Measurements from ENCODE around the gene MEG3. TPM values are rescaled to one million over a fixed set of nuclear protein-coding genes. Genes with fewer than 3 reads are reported as not detected.

Gene MEG3
- total and polyA plus RNA-seq, 2 of the 8 experiments (the other 6 are each of a cell fraction or from before 2014, with no cell fraction given) = 0.17 to 1.1 TPM

DNA sequence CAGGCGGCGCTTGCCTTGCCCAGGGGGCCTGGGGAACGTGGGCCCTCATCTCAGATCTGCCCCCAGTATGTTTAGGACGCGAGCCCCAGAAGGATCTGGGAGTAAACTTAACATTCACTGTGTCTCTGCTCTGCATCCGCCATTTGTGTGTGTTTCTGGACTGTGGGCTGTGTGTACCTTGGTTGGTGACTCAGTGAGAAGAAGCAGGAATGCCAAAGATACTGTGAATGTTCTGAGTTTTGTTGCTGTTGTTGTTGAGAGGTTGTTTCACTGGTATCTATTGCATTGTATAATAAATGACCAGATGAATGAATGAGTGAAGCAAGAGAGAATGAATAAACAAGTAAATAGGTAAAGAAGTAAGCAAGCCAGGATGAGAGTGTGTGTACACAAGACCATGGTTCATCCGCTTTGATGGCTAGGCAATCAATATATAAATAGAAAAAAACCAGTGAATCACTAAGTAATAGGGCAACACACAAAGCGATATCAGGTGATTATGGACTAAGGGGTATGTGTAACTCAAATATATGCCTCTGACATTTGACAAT, 20.5 kb downstream of the MEG3 start:
- POLR2A ChIA-PET (ENCODE audit: partially characterized antibody) = no interaction called here
- WGBS, 2 experiments (ENCODE audit: extremely low coverage in 1 of 2, insufficient coverage in 1 of 2, insufficient read length in 1 of 2, insufficient replicate concordance in 2 of 2, low coverage in 1 of 2, low lambda C conversion rate in 2 of 2, missing lambda C conversion rate in 1 of 2) = 91% methylated on average over 8 of the region's 8 CpGs; no CpG with 5 or more reads in 1 of the 2 experiments
- DNase-seq (ENCODE audit: low read depth in 1 of 2, low spot score in 2 of 2) = no peak
- no peak for TF ChIP-seq CHD1 (IDR thresholded peaks at IDR 0.05; ENCODE audit: low read depth, low read length)
- TF ChIP-seq, protein P1, sequence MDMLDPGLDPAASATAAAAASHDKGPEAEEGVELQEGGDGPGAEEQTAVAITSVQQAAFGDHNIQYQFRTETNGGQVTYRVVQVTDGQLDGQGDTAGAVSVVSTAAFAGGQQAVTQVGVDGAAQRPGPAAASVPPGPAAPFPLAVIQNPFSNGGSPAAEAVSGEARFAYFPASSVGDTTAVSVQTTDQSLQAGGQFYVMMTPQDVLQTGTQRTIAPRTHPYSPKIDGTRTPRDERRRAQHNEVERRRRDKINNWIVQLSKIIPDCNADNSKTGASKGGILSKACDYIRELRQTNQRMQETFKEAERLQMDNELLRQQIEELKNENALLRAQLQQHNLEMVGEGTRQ (IDR thresholded peaks at IDR 0.05; ENCODE audit: low read length) = no peak
- no peak for TF ChIP-seq SUZ12 (IDR thresholded peaks at IDR 0.05; ENCODE audit: low read length)
- no peak for TF ChIP-seq SP1 (IDR thresholded peaks at IDR 0.05; ENCODE audit: low read depth, low read length)
- TF ChIP-seq TEAD4 (IDR thresholded peaks at IDR 0.05; ENCODE audit: low read depth, low read length) = no peak
- TF ChIP-seq ZNF274 (IDR thresholded peaks at IDR 0.05; ENCODE audit: borderline replicate concordance, extremely low read depth, low read length) = no peak
- TF ChIP-seq TAF7 (optimal IDR thresholded peaks at IDR 0.05; ENCODE audit: borderline replicate concordance, low read depth, low read length) = no peak
- no peak for TF ChIP-seq SIN3A (conservative IDR thresholded peaks at IDR 0.05 in 1 of 2, IDR thresholded peaks at IDR 0.05 in 1 of 2; ENCODE audit: low read depth in 1 of 2, low read length in 2 of 2)
- no peak for TF ChIP-seq RXRA (IDR thresholded peaks at IDR 0.05; ENCODE audit: insufficient read depth, low read depth, low read length)
- TF ChIP-seq JUN (IDR thresholded peaks at IDR 0.05; ENCODE audit: low read depth, low read length) = no peak
- no peak for TF ChIP-seq SAP30 (IDR thresholded peaks at IDR 0.05; ENCODE audit: insufficient read depth, insufficient replicate concordance, low read length)
- TF ChIP-seq GTF2F1 (IDR thresholded peaks at IDR 0.05; ENCODE audit: borderline replicate concordance, low read depth, low read length) = no peak
- no peak for TF ChIP-seq POU5F1 (IDR thresholded peaks at IDR 0.05; ENCODE audit: low read depth, low read length)

More for the DNA sequence above, 20.5 kb downstream of the MEG3 start:
- H4K91ac ChIP-seq (replicated peaks; ENCODE audit: insufficient read length, low read length) = no peak overlapping the region
- H3K18ac ChIP-seq (ENCODE audit: extremely low read depth, low read length) = no peak overlapping the region
- H3K9me3 ChIP-seq (ENCODE audit: insufficient read depth in 2 of 2, low read depth in 1 of 2, low read length in 1 of 2) = no peaks in the 10 kb centered on the region
- no peaks in the 10 kb centered on the region for H3K27me3 ChIP-seq (replicated peaks in 1 of 4; ENCODE audit: control insufficient read depth in 3 of 4, extremely low read depth in 1 of 4, insufficient read depth in 3 of 4, low read length in 3 of 4)
- no peaks in the 10 kb centered on the region for H3K23me2 ChIP-seq (ENCODE audit: low read depth, low read length)
- H2BK5ac ChIP-seq (ENCODE audit: low read depth, low read length) = no peak overlapping the region
- H3K79me2 ChIP-seq (ENCODE audit: control insufficient read depth in 1 of 2, insufficient read depth in 2 of 2, low read length in 2 of 2) = no peaks in the 10 kb centered on the region
- H3K56ac ChIP-seq (replicated peaks; ENCODE audit: insufficient read length, low read depth, low read length) = no peak overlapping the region
- H2BK12ac ChIP-seq (ENCODE audit: low read depth, low read length) = no peak overlapping the region
- no peak overlapping the region for H3K4me3 ChIP-seq (ENCODE audit: extremely low read depth in 1 of 4, insufficient read depth in 2 of 4, low read depth in 3 of 4, low read length in 4 of 4)
- no peaks in the 10 kb centered on the region for H3K79me1 ChIP-seq (ENCODE audit: low read depth, low read length)
- no peaks in the 10 kb centered on the region for H3K36me3 ChIP-seq (ENCODE audit: control insufficient read depth in 2 of 4, insufficient read depth in 4 of 4, low read length in 3 of 4)
- H4K8ac ChIP-seq (ENCODE audit: extremely low read depth, insufficient read depth, low read length) = no peak overlapping the region
- H2BK15ac ChIP-seq (ENCODE audit: low read length) = no peak overlapping the region
- no peak overlapping the region for H3K4me2 ChIP-seq (ENCODE audit: insufficient read depth in 1 of 2, low read depth in 2 of 2, low read length in 2 of 2)
- no peak overlapping the region for H3K4ac ChIP-seq (replicated peaks; ENCODE audit: insufficient read length, low read depth, low read length)
- H3K27ac ChIP-seq (ENCODE audit: low read depth, low read length) = no peak overlapping the region
- H2AK5ac ChIP-seq (ENCODE audit: low read depth, low read length) = no peak overlapping the region
- H2AFZ ChIP-seq (ENCODE audit: low read length) = no peak overlapping the region
- CTCF ChIA-PET (ENCODE audit: partially characterized antibody) = no interaction called here
- no peak for FAIRE-seq
- H4K20me1 ChIP-seq (replicated peaks in 1 of 2; ENCODE audit: control insufficient read depth in 1 of 2, insufficient read depth in 2 of 2, low read length in 2 of 2) = no peaks in the 10 kb centered on the region
- H3K23ac ChIP-seq (ENCODE audit: insufficient read length) = no peak overlapping the region
- H4K5ac ChIP-seq (ENCODE audit: insufficient read length, low read depth, low read length) = no peak overlapping the region
- no peak overlapping the region for H2BK20ac ChIP-seq (ENCODE audit: low read length)
- H3K14ac ChIP-seq (ENCODE audit: insufficient read length) = no peak overlapping the region
- H2BK120ac ChIP-seq (replicated peaks; ENCODE audit: low read depth, low read length) = no peak overlapping the region
- H3K4me1 ChIP-seq (replicated peaks in 1 of 4; ENCODE audit: control insufficient read depth in 3 of 4, insufficient read depth in 4 of 4, low read length in 3 of 4) = peaks cover 0 to 6% (median 2%) of the 10 kb centered on the region in 4 experiments; a peak in 4 of 7 replicates
- H3K9ac ChIP-seq (replicated peaks in 1 of 4; ENCODE audit: extremely low read depth in 1 of 4, low read depth in 3 of 4, low read length in 3 of 4) = no peak overlapping the region

All from H1 (cell line).